Germinal center (tissue), 1 donor: ENCODE results near the gene ZNF174.

ENCODE experiments used
- DNase-seq: peaks from one replicate; pipeline ENCODE4 v3.0.0; 2012; ENCODE audit warnings: mixed read lengths, low spot score

Gene ZNF174

GRCh38 chr16:3443108-3444031, 42.4 kb downstream of the ZNF174 start, which contains the start of the genes NAA60 and ZNF597:
Gene NAA60, plus strand, starts transcription at chr16:3443680. Its CDS starts 32,548 bp downstream, at chr16:3476228.
Gene ZNF597, minus strand, starts transcription at chr16:3443504. Its CDS starts 351 bp downstream, at chr16:3443153.
- peak; percentile 89 for DNase-seq

- DNase-seq, result no peak
These were observed 43.0 kb downstream of the ZNF174 start for GRCh38 chr16:3444032-3444388.

- no peak for DNase-seq
These were observed 53.1 kb downstream of the ZNF174 start for GRCh38 chr16:3454093-3454492.

GRCh38 chr16:3454631-3455147, 53.7 kb downstream of the ZNF174 start:
- DNase-seq, result no peak

- DNase-seq, result peak; percentile 100
These were observed 56.6 kb downstream of the ZNF174 start for GRCh38 chr16:3457434-3458252.

GRCh38 chr16:3458278-3458851, 57.4 kb downstream of the ZNF174 start:
- DNase-seq, result no peak

GRCh38 chr16:3458852-3459361, 57.9 kb downstream of the ZNF174 start:
- no peak for DNase-seq
